ENCODE results near the gene PPP1R3G.

DNA sequence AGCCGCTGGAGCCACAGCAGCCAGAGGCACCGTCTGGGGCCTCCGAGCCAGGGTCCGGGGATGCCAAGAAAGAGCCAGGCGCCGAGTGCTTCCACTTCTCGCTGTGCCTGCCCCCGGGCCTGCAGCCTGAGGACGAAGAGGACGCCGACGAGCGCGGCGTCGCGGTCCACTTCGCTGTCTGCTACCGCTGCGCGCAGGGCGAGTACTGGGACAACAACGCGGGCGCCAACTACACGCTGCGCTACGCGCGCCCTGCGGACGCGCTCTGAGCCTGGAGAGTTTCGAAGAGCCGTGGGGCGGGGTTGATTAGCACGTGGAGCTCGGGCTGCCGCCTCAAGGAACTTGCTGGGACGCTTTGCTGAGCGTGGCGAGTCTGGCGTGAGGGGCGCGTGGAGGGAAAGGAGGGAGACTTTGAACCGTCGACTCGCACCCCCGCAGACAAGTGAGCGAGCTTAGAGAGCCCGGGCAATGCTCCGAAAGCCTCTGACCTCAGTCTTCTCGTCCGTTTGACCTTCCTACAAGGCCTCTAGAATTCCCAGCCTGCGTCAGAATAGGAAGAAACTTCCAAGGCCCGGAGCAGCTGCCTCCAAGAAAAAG, 1.3 kb downstream of the PPP1R3G start:
- TF ChIP-seq, protein P1, sequence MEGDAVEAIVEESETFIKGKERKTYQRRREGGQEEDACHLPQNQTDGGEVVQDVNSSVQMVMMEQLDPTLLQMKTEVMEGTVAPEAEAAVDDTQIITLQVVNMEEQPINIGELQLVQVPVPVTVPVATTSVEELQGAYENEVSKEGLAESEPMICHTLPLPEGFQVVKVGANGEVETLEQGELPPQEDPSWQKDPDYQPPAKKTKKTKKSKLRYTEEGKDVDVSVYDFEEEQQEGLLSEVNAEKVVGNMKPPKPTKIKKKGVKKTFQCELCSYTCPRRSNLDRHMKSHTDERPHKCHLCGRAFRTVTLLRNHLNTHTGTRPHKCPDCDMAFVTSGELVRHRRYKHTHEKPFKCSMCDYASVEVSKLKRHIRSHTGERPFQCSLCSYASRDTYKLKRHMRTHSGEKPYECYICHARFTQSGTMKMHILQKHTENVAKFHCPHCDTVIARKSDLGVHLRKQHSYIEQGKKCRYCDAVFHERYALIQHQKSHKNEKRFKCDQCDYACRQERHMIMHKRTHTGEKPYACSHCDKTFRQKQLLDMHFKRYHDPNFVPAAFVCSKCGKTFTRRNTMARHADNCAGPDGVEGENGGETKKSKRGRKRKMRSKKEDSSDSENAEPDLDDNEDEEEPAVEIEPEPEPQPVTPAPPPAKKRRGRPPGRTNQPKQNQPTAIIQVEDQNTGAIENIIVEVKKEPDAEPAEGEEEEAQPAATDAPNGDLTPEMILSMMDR (IDR thresholded peaks at IDR 0.05), result no peak
- TF ChIP-seq ZFX (IDR thresholded peaks at IDR 0.05; ENCODE audit: borderline replicate concordance), result no peak

Measured in 22Rv1 (cell line).